ENCODE data around the gene ASB2. TPM values are rescaled to one million over a fixed set of nuclear protein-coding genes. Genes with fewer than 3 reads are reported as not detected.

The ASB2 gene
- total RNA-seq, 1 donor from 2014 or later = 0.67 TPM

DNA sequence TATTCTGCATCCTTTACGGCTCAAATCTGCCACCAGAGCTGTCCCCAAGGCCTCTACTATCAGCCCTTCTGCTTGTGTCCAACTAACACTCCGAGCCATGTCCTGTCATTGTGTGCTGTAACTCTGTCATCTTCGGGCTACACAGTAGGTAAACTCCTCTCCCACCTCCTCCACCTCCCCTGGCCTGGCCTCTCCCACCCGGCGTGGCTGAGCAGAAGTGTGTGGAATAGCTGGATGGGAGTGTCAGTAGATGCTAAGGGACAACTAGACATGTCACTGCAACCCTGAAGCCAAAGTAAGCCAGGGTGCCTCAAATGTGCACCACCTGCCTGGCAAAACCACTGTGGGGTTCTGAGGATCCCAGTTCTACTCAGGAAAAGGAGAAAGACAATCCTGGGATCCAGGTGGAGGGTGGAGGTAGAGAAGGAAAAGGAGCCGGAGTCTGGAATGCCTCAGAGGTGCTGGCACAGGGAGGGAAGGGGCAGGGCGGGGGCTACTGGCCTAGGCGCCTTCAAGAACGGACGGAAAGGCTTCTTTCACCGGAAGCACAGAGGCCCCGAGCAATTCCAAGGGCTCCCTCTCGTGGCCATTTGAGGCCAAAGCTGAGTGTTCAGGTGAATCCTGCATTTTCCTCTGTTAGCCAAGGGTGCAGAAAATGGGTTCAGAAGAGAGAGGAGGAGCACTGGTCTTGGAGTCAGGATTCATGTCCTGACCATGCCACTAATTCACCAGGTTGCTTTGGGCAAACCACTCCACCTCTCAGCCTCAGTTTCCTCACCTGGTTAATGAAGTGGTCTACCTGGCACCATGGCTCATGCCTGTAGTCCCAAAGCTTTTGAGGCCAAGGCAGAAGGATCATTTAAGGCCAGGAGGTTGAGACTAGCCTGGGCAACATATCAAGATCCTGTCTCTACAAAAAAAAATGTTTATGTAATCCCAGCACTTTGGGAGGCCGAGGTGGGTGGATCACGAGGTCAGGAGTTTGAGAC, 69.7 kb downstream of the ASB2 start:
- TF ChIP-seq, protein P1, sequence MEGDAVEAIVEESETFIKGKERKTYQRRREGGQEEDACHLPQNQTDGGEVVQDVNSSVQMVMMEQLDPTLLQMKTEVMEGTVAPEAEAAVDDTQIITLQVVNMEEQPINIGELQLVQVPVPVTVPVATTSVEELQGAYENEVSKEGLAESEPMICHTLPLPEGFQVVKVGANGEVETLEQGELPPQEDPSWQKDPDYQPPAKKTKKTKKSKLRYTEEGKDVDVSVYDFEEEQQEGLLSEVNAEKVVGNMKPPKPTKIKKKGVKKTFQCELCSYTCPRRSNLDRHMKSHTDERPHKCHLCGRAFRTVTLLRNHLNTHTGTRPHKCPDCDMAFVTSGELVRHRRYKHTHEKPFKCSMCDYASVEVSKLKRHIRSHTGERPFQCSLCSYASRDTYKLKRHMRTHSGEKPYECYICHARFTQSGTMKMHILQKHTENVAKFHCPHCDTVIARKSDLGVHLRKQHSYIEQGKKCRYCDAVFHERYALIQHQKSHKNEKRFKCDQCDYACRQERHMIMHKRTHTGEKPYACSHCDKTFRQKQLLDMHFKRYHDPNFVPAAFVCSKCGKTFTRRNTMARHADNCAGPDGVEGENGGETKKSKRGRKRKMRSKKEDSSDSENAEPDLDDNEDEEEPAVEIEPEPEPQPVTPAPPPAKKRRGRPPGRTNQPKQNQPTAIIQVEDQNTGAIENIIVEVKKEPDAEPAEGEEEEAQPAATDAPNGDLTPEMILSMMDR (IDR thresholded peaks at IDR 0.05) = peak; percentile 77
- Mint-ChIP-seq H3K27me3 (ENCODE audit: low read depth) (peaks cover 30% of the 10 kb centered on the region), H3K9me3 (ENCODE audit: low read depth) (no peaks in the 10 kb centered on the region), H3K36me3 (ENCODE audit: low read depth) (no peaks in the 10 kb centered on the region), H3K27ac (ENCODE audit: unreplicated experiment) (no peak overlapping the region), H3K4me3 (ENCODE audit: unreplicated experiment) (no peak overlapping the region), H3K4me1 (ENCODE audit: low read depth) (no peaks in the 10 kb centered on the region)
- DNase-seq (ENCODE audit: low spot score) = no peak

GRCh38 chr14:93905623-93906022, 70.7 kb downstream of the ASB2 start:
- Mint-ChIP-seq H3K27ac (ENCODE audit: unreplicated experiment) (no peak overlapping the region), H3K27me3 (ENCODE audit: low read depth) (peaks cover 30% of the 10 kb centered on the region), H3K9me3 (ENCODE audit: low read depth) (no peaks in the 10 kb centered on the region), H3K36me3 (ENCODE audit: low read depth) (no peaks in the 10 kb centered on the region), H3K4me3 (ENCODE audit: unreplicated experiment) (no peak overlapping the region), H3K4me1 (ENCODE audit: low read depth) (no peaks in the 10 kb centered on the region)
- DNase-seq (ENCODE audit: low spot score) = no peak
- TF ChIP-seq, protein P1 (IDR thresholded peaks at IDR 0.05) = no peak

- no peak for DNase-seq (ENCODE audit: low spot score)
- Mint-ChIP-seq H3K36me3 (ENCODE audit: low read depth) (no peaks in the 10 kb centered on the region), H3K27me3 (ENCODE audit: low read depth) (peaks cover 39% of the 10 kb centered on the region), H3K4me3 (ENCODE audit: unreplicated experiment) (no peak overlapping the region), H3K4me1 (ENCODE audit: low read depth) (no peaks in the 10 kb centered on the region), H3K27ac (ENCODE audit: unreplicated experiment) (no peak overlapping the region), H3K9me3 (ENCODE audit: low read depth) (no peaks in the 10 kb centered on the region)
- TF ChIP-seq, protein P1 (IDR thresholded peaks at IDR 0.05) = peak; percentile 59
Observed at GRCh38 chr14:93903342-93904184, 72.8 kb downstream of the ASB2 start.

DNA sequence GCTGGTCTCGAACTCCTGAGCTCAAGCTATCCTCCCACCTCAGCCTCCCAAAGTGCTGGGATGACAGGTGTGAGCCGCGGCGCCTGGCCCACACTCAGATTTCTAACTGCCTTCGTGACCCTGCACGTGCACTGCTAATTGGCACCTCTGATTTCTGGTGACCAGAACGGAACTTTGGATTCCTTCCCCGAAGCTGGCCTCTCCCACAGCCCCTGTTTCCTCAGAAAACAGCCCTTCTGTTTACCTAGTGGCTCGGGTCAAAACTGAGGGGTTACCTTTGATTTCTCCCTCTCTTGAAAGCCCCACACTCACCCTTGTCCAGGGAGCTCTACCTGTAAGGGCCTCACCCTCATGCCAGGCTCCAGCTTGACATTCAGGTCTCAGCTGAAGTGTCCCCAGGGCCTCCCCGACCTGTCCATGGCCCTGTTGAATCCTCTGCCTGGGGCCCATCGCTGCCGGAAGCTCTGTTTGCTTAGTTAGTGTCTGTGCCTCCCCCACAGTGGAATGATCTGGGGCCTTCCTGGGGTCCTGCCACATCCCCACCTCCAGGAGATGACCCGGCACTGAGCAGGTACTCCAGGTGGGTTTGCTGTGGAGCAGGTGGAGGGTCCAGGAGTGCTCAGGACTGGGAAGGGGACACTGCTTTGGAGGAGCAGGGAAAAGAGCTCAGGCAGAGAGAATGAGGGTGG, 73.6 kb downstream of the ASB2 start:
- no peak overlapping the region for H3K27ac Mint-ChIP-seq (ENCODE audit: unreplicated experiment)
- no peaks in the 10 kb centered on the region for H3K4me1 Mint-ChIP-seq (ENCODE audit: low read depth)
- H3K4me3 Mint-ChIP-seq (ENCODE audit: unreplicated experiment) = no peak overlapping the region
- peaks cover 36% of the 10 kb centered on the region for H3K27me3 Mint-ChIP-seq (ENCODE audit: low read depth)
- DNase-seq (ENCODE audit: low spot score) = no peak
- no peaks in the 10 kb centered on the region for H3K9me3 Mint-ChIP-seq (ENCODE audit: low read depth)
- TF ChIP-seq, protein P1 (IDR thresholded peaks at IDR 0.05) = no peak
- no peaks in the 10 kb centered on the region for H3K36me3 Mint-ChIP-seq (ENCODE audit: low read depth)

Data from chondrocyte (in vitro differentiated cells).